Fibroblast of the conjunctiva (primary cell): Measurements from ENCODE around the gene RNF126.

Experiments used
- DNase-seq: peaks from one replicate; pipeline ENCODE4 v3.0.0-alpha.2; 2010; ENCODE audit warnings: low read depth

RNF126 gene

GRCh38 chr19:662207-662961 lies 630 bp downstream of the RNF126 start:
- DNase-seq, result no peak

GRCh38 chr19:661427-662196 lies 1.4 kb downstream of the RNF126 start:
- DNase-seq, result no peak

- DNase-seq, result no peak
Observed at GRCh38 chr19:660793-661426, 2.1 kb downstream of the RNF126 start.

- DNase-seq, result no peak
Observed at GRCh38 chr19:658916-659839, 3.8 kb downstream of the RNF126 start.

GRCh38 chr19:658059-658839 lies 4.8 kb downstream of the RNF126 start:
- no peak for DNase-seq

- DNase-seq, result no peak
Observed at GRCh38 chr19:657611-658010, 5.4 kb downstream of the RNF126 start.

GRCh38 chr19:656751-657559 lies 6.1 kb downstream of the RNF126 start:
- DNase-seq, result no peak

GRCh38 chr19:655691-656090 lies 7.3 kb downstream of the RNF126 start:
- no peak for DNase-seq

GRCh38 chr19:653425-653824 lies 9.6 kb downstream of the RNF126 start:
- DNase-seq, result no peak

- DNase-seq, result no peak
Observed at GRCh38 chr19:652467-653389, 10.3 kb downstream of the RNF126 start.

GRCh38 chr19:651991-652390 lies 11.0 kb downstream of the RNF126 start:
- no peak for DNase-seq

GRCh38 chr19:651114-651818 lies 11.7 kb downstream of the RNF126 start:
- DNase-seq, result no peak

GRCh38 chr19:650121-650520 lies 12.9 kb downstream of the RNF126 start:
- no peak for DNase-seq

GRCh38 chr19:648904-649801 lies 13.9 kb downstream of the RNF126 start:
- no peak for DNase-seq

- no peak for DNase-seq
Observed at GRCh38 chr19:648305-648704, 14.7 kb downstream of the RNF126 start.

- DNase-seq, result no peak
Observed at GRCh38 chr19:647566-648284, 15.3 kb downstream of the RNF126 start.
